Activated CD4-positive, alpha-beta T cell treated with anti-CD3 and anti-CD28 coated beads, Interleukin-2, amount 50 U/mL, for 48 hours (primary cell): ENCODE measurements around the gene PAX7.

Experiments
- DNase-seq, 2 experiments: peaks; one replicate each; pipeline ENCODE4 v3.0.0-alpha.2; 2020

The PAX7 gene

DNA sequence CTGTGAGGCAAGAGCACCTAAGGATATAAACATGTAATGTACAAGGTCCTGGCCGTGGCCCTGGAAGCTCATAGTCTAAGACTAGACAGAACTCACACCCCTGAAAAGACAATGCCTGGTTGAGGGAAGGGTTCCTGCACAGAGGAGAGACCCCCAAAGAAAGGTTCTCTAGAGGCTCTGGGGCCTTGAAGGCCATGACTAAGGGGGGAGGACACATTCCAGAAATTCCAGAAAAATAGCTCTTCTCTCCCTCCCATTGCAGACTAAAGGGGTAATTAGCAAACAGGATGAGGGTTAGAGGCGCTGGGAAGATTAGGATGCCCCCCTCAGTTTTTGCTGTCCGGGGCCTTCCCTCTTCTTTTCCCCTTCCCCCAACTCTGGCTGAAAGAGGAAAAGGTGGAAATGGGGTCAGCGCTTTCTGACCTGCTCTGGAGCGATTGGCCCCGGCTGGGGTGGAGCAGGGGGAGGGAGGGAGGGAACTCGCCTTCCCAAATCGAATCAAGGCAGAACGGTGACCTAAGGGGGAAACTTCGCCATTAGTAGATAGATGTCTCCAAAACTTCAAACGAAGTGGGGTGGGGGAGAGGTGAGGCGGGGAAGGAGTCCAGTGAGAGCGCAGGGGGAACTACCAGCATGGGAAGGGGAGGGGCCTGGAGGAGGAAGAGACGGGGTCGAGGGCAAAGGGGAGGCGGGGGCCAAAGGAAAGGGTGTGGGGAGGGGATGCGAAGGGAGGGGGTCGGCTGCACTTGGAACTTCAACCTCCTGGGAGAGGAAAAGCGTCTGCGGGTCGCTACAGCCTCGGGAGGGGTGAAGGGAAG, 11.8 kb downstream of the PAX7 start:
- DNase-seq: no peak

DNA sequence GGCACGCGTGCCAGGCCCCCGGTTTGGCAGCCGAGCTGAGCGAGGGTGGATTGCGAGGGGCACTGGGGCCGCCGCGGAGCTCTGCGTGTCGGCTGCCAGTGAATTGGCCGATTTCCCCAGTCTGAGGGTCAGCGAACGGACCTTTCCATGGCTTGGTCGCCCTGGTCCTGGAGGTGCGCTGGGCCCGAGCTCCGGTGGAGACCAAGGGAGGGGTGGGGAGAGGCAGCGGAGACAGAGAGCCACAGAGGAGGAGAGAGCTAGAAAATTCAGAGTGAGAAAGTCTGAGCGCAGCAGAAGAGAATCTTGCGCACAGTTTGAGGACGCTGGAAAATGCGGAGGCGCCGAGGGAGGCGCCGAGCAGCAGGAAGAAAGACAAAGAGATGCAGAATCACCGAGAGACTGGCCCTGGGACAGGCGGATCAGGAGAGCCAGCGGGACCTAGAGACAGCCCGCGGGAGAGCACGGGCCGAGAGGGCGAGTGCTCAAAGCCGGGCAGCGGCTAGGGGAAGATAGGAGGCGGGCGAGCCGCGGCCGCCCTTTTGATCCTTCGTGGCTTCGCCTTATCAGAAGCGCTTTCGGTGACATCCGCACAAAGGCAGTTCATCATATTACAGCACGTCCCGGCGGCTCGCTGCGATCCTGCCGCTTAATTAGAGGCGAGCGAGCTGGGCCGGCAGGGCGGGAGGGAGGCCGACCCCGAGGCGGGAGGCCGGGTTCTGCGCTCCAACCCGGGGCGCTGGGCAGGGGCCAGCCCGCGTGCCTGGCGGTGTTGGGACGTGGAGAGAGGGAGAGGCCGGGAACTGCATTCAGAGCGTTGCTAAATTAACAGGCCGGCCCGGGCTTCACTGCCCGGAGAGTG, 12.7 kb downstream of the PAX7 start:
- no peak for DNase-seq

DNA sequence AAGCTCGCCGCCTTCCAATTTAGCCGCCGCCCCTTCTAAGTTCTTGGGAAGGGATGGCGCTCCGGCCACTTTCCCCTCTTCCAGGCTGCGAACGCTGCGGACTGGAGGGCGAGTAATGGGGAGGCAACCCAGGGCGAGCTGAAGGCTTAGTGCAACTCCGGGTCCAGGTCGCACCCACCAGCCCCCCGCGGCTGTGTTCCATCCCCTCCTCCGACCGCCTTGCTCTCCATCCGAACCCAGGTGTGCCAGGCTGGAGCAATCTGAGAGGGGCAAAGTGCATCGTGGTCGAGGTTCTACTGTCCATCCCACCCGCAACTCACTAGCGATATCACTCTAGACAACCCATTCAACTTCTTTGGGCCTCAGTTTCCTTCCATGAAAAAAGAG, 13.4 kb downstream of the PAX7 start:
- no peak for DNase-seq

GRCh38 chr1:18644446-18644845, 13.8 kb downstream of the PAX7 start:
- no peak for DNase-seq

DNA sequence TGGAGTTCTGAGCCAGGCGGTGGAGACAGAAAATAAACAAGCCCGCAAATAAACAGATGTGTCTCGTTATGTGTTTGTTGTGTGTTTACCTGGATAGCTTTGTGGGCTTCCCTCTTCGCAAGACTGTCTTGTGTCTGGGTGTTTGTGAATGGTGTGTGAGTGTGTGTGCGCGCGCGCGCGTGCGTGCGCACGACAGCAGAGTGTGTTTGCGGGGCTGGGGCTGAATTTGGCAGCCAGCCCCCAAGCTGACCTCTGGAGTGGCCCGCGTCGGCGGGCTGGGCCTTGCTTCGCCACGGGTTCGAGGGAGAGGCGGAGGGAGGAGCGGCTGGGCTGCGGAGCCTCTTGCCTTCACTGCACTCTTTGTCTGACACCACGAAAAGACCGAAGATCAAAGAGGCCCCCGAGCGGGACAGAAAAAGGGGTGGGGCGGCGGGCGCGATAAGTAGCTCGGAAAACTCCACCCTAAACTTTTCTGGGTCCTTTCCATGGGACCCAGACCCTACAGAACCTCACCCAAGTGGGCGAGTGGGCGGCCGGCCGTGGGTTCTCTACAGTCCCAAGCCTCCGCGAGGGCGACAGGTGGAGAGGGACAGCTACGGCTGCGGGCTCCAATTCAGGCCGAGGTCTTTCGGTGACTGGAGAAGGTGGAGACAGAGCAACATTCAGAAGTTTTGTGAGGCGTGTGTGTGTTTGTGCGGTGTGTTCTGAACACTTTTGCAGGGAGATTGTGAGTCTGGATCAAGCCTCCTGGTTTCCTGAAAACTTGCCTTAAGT, 14.5 kb downstream of the PAX7 start:
- no peak for DNase-seq

DNA sequence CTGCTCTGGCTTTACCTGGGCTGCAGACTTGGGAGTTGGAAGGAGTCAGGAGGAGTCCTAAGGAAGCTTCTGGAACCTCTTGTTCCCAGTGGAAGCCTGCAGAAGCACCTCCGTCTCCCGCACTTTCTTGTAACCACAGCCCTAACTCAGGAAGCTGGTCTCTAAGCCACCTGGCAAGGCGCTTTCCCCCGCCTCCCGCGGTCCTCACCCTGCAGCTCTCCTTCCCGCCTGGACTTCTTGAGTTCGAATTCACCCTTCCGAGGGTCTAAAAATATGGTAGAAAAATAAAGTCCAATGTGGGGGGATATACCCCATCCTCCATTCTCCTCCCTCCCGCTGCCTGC, 15.1 kb downstream of the PAX7 start:
- DNase-seq: no peak

DNA sequence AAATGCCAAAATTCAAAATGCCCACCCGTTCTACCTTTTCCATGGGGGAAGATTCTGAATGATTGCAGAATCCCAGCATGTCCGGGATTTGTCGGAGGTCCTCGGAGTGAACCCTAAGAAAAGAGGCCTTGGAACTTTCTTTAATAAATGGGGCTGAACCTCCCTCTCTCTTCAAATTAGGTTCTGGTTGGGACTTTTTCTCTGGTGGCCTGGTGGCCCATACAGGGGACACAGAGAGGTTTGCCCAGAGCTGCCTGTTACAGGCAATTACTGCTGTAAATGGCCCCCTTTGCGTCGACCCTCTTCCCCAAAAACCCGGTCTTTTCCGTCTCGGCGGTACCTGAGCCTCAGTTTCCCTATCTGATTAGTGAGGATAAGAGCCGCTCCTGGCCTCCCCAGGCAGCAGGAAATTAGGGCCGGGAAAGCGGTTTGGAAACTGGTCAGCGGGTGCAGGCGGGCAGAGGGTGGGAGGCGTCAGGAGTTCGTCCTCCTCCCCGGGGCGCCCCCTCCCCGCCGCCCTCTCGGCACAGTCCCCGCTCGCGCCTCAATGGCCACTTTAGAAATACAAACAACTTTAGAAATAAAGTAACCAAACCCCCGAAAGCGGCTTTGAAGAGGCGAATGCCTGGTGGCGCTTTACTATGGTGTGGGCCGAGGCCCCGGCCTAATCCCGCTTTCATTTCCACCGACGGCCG, 15.6 kb downstream of the PAX7 start:
- DNase-seq: no peak

- no peak for DNase-seq
These were observed 16.3 kb downstream of the PAX7 start for GRCh38 chr1:18646786-18647410.

DNA sequence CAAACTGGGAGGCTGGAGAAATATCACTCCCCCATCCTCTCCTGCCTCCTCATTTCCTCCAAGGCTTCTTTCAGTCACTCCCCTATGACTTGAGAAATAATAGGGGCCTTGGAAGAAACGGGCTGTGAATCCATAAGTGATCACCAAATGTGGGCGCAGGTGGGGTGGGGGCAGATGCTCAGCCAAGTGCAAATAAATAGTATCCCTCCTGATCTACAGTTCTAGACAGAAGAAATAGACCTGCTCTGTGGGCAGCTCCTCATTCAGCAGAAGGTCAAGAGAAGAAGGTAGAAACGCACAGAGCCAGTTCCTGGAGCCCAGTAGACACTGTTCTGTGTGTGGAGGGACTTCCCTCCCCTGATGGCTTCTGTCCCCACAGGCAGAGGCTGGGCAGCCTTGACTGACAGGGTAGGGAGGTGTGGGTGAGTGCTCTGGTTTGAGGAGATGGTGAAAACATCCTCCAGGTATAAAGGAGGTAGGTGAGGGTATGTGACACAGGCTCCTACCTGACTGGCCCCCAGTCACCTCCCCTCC, 17.1 kb downstream of the PAX7 start:
- no peak for DNase-seq

DNA sequence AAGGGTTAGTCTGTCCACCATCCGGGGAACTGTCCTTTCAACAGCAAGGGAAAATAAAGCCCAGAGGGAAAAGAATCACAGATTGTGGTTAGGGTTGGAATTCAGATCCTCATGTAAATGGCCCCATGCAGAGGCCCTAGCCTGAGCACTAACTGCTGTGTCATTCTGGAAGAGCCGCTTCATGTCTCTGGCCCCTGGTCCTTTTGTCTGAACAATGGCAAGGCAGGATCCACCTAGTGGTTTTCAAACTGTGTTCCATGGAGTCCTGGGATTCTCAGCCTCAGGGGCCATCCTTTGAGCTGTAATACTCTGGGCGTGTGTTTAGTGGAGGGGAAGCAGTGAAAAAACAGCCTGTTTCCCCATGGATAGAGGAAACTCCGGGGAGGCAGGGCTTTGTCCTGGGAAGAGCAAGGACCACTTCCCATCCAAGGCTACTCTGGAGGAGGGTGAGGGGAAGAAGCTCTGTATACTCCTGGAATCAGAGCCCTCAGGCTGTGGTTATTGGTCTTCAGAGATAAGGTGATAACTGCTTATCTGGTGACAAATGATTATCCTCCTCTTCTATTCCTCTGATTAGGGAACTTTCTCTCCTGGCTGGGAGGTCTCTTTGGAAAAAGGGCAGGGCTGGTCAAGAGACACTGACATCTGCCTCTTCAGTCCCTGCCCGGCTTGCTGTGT, 19.2 kb downstream of the PAX7 start:
- no peak for DNase-seq

GRCh38 chr1:18651713-18652112, 21.1 kb downstream of the PAX7 start:
- DNase-seq: no peak

GRCh38 chr1:18652791-18653190, 22.1 kb downstream of the PAX7 start:
- DNase-seq: no peak

DNA sequence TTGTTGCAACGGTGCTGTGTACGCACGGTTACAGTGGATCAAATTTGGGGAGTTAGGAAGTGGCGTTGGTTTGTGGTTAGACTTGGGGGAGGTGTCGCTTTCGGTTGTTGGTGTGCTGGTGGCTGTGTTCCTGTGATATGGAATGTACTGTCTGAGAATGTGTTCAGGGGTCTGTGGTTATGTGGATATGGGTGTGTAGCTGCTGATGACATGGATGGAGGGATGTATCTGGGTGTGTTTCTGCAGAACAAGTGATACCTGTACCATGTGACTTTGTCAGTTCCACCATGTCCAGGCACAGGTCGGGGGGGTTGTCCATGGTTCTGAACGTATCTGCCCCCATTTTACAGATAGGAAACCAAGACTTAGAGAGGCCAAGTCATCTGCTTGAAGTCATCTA, 22.7 kb downstream of the PAX7 start:
- DNase-seq: no peak

DNA sequence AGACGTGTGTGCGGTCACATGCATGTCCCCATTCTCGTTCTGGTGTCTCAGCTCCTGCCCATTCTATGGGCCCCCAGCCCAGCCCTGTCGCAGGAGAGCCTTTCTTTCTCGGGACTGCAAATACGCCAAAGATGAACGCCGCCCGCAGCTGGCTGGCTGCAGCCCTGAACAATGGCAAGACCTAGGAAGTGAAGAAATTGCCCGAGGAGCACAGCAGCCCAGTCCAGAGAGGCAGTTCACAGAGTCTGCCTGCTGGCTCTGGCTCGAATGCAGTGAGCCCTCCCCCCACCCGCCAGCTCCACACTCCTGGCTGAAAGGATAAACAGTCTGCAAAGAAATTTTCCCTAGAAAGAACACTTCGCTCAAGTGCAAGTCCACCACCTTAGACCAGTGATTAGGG, 23.3 kb downstream of the PAX7 start:
- DNase-seq: no peak

DNA sequence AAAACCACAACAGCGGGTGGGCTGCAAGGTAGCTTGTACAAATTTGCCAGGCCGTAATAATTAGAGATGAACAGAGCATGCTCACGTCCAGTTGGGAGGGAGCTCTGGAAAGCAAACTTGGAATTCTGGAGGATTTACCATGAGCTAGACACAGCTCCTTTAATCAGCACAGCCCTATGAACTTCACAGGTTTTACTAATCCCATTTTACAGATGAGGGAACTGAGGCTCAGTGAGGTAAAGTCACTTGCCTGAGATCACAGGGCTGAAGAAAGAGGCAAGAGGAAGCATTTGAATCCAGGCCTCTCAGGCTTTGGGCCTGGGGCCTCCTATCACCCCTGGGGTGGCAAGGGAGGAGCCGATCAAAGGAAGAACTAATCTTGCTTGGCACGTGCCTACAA, 24.0 kb downstream of the PAX7 start:
- DNase-seq: no peak

GRCh38 chr1:18657506-18658201, 27.0 kb downstream of the PAX7 start:
- no peak for DNase-seq

DNA sequence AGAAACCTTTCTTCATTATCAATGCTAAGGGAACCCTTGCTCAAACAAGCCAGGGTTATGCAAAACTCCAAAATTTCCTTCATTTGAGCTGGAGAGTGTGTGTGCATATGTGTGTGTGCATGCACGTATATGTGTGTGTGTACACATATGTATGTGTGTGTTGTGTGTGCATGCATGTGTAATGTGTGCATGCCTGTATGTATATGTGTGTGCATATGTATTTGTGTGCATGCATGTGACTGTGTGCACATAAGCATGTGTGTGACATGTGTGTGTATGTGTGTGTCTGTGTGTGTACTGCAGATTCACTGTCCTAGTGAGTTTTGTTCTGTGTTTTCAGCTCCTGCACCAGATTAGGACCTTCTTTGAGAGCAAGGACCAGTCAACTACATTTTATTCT, 28.2 kb downstream of the PAX7 start:
- DNase-seq: no peak

DNA sequence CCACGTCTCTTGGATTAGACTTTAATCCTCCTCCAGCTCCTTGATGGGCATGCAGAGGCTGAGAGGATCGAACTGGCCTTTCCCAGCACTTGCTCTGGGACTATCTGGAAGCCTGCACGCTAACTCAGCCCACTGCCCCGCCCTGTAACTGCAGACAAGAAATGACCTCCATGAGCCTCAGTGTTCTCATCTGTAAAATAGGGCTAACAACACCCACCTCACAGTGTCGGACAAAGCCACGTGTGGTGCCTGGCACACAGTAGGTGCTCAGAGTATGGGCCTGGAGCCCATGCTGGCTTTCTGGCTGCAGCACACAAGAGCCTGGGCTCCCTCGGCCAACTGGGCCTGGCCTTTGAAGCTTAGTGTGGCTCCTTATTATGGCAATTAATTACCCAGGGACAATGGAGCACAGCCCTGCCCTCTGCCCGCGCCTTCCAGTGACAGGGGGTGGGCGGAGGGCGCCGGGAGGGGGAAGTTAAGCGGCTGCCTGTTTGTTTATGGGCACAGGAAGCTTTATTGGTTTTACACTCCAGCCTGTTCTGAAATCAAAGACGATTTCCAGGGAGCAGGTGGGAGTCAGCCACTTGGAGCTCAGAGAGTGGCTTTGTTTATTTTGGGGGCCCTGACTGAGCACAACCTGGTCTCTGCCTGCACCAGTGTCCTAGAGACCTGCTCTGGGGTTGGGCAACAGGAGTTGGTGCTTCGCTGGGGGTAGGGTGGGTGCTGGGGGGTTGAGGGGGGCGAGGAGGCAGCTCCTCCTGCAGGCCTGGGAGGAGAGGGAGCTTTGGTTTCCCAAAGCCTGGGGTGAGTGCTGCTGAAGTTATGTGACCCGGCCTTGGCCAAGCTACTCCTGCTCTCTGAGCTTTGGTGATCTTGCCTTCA, 31.0 kb downstream of the PAX7 start:
- DNase-seq: no peak

DNA sequence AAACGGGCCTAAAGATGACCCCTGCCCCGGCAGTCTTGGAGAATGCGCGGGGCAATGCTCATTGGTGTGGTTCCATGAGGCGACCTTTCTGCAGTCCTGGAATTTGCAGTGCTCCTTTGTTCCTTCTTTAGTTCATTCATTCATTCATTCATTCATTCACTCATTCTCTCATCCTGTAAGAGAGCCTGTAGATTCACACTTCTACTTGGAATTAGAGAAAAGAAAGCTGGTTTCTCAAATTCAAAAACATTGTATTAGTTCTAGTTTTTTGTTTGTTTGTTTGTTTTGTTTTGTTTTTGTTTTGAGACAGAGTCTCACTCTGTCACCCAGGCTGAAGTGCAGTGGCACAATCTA, 31.6 kb downstream of the PAX7 start:
- DNase-seq: no peak

DNA sequence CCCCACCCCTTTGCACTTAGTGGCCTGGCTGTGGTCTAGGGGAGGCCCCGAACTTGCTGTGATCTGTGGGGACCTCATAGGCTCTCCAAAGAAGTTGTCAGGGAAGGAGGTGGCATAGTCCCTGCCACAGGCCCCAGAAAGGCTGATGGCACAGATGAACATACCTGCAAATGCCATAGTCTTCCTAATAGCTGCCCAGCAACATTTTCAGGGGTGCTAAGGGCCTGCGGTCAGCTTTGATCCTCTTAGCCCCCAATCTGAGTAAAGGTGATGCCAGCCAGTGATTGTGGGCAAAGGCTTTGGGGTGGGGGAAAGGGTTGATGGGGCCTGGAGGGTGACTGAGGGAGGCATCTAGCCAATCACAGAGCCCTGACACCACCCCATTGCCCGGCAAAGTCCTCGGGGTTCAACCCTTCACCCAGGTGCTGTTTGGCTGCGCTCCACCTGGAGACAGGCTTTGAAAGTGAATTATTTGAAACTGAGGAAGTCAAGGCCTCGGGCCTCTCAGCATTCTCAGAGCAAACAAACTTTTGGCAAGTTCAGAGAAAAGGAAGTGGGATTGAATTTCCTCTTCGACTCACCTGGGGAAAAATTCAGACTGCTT, 35.8 kb downstream of the PAX7 start:
- DNase-seq: no peak
